ENCODE measurements around the gene NME4.
A peak's percentile ranks its signal among the peaks of the same experiment; 100 is the strongest.
"Not testable (repeated sequence)": the region's sequence is repeated elsewhere in the genome, so short reads cannot be mapped to it uniquely, and the experiment has no call there.

The NME4 gene

DNA sequence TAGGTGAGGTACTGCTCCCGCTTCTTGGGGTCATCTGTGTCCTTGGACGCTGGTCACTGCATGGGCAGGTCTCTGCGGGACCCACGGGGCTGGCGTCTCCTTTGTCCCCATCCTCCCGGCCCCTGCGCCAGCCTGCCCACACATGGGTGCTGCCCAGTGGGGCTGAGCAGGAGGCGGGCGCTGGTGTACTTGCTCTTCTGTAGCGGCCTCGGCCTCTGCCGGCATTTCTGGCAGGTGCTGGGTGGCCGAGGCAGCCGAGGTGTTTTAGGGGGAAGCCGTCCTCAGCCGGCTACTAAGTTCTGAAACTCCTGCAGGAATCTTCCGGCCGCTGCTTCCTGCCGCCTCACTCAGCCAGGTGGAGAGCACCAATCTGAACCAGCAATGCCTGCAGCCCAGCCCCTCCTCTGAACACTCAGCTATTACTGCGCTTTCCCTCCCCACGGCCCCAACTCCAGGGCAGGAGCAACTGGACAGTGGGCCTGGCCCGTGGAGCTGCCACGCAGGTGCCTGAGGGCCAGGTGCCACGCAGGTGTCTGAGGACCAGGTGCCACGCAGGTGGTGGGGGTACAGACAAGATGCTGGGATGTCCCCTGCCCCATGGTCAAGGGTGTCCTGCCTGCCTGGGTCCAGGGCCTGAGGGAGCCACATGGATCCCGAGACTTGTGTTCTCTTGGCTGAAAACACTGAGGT is 14.7 kb downstream of the NME4 start:
- in situ Hi-C loops (cut with HindIII; ENCODE audit: low pct_ligation_motif_present, low pct_unique_long_range_greater_than_20kb, low sequenced_read_pairs): no loop called here
- DNase-seq: no peak

DNA sequence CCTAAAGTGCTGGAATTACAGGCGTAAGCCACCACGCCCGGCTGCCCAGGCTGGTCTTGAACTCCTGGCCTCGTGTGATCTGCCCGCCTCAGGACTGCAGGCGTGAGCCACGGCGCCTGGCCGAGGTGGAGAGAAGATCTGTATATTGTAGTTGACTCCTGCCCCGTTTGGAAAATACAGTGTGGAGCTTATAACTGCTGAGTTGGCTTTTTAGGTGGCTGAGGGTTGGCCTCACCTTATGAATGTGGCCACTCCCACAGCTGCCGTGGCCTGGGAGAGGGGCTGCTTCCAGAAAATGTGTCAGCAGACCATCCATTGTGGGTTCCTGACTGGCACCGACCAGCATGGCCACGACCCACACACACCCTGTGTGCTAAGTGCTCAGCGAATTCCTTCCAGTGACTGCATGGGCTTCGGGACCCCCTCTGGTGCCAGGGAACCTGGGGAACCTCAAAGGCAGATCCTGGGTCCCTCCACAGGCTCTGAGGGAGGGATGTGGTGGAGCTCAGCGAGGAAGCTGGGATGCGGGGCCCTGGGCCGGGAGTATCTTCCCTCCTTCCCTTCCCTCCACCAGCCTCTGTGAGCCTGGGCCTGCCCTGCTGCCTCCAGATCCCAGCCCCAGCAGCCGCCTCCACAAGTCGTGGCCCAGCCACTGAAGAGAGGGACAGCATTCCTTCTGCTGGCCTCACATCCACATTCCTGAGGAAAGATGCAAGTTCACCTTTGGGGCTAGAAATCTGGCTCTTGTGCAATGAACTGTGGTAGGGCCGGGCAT is 17.6 kb downstream of the NME4 start:
- in situ Hi-C loops (cut with HindIII; ENCODE audit: low pct_ligation_motif_present, low pct_unique_long_range_greater_than_20kb, low sequenced_read_pairs): no loop called here

DNA sequence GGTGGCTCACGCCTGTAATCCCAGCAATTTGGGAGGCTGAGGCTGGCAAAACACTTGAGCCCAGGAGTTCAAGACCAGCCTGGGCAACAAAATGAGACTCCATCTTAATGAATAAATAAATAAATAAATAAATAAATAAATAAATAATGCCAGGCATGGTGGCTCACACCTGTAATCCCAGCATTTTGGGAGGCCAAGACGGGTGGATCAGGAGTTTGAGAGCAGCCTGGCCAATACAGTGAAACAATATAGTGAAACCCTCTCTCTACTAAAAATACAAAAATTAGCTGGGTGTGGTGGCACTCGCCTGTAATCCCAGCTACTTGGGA is 18.1 kb downstream of the NME4 start:
- in situ Hi-C loops (cut with HindIII; ENCODE audit: low pct_ligation_motif_present, low pct_unique_long_range_greater_than_20kb, low sequenced_read_pairs); DNase-seq: not testable (repeated sequence)

More for the DNA sequence above, 17.6 kb downstream of the NME4 start:
- DNase-seq: no peak

DNA sequence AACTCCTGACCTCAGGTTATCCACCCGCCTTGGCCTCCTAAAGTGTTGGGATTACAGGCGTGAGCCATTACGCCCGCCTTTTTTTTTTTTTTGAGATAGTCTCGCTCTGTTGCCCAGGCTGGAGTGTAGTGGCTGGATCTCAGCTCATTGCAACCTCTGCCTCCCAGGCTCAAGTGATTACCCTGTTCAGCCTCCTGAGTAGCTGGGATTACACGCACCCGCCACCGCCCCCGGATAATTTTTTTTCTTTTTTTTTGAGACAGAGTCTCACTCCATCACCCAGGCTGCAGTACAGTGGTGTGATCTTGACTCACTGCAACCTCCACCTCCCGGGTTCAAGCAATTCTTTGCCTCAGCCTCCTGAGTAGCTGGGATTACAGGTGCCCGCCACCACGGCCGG is 25.2 kb downstream of the NME4 start:
- in situ Hi-C loops (cut with HindIII; ENCODE audit: low pct_ligation_motif_present, low pct_unique_long_range_greater_than_20kb, low sequenced_read_pairs); DNase-seq: not testable (repeated sequence)

DNA sequence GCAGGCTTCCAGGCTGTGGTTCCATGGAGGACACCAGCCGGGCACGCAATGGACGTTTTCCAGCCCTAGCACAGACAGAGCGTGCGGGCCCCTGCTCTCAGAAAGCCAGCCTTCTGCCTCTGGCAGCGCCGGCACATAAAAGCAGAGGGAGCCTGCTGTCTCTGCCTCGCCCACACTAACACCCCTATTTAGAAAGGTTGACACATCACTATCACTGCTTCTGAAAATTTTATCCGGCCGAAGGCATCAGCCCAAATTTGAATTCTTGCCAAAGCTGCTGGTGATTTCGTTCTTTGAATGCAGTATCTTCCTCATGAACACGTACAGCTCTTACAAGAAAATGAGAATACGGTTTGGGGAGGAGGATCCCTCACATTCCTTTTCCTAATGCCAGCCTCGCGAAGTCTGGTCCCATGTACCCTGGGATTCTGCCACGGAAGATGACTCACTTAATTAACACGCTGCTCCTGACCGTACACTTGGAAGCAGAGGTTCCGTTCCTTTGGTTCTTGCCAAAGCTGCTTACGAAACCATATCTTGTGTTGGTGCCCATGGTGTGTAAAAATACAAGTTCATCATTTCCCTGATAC is 27.1 kb downstream of the NME4 start:
- in situ Hi-C loops (cut with HindIII; ENCODE audit: low pct_ligation_motif_present, low pct_unique_long_range_greater_than_20kb, low sequenced_read_pairs): no loop called here
- peak; percentile 98 for DNase-seq

DNA sequence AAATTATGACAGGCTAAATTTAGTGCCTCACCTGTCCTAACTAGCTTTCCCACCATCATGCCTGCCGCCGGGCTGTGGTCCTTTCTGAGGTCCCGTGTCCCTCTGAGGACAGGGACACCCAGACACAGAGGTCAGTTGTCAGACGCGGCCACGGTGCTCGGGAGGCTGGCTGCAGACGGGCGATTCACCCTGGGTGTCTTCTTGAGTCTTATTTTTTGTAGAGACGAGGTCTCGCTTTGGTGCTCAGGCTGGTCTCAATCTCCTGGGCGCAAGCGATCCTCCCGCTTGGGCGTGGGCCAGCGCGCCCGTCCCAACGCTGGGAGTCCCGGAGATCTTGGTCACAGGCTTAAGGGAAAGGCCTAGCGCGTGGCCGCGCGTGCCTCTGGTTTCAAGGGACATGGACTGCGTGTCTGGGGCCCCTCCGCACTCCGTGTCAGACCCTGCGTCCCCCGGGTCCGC is 27.7 kb downstream of the NME4 start:
- in situ Hi-C loops (cut with HindIII; ENCODE audit: low pct_ligation_motif_present, low pct_unique_long_range_greater_than_20kb, low sequenced_read_pairs): no loop called here
- DNase-seq: peak; percentile 64

DNA sequence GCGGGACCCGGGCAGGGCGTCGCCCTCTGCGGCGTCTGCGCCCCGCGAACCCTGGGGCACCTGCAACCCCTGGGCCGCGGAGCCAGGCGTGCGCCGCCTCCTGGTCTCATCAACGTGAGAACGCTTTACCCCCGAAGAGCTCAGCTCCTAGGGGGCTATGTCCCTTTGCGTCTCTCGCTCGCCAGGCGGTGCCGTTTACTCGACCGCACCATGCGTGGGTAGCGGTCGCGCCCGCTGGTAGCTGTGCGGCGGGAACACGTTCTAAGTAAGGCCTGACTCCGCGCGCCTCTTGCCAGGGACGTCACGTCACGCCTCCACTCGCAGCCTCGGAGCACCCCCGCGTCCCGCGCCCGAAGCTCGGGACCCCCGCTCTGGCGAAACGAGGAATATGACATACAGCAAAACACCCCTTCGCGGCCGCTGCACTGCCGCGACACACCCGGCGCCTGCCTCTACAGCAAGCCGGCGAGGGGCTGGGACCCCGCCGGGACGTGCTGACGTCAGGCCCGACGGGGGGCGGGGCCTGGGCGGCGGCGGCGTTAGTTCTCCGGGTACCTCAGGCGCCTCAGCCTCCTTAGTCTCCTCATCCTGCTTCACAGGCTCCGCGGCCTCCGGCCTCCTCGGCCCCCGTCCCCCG is 28.2 kb downstream of the NME4 start, which contains the start of gene RAB11FIP3:
RAB11FIP3 (plus strand) TSS at position 568 of the 637 bp plus-strand sequence. CDS start 358 bp downstream, outside the sequence.
- peak; percentile 80 for DNase-seq
- in situ Hi-C loops (cut with HindIII; ENCODE audit: low pct_ligation_motif_present, low pct_unique_long_range_greater_than_20kb, low sequenced_read_pairs): no loop called here

DNA sequence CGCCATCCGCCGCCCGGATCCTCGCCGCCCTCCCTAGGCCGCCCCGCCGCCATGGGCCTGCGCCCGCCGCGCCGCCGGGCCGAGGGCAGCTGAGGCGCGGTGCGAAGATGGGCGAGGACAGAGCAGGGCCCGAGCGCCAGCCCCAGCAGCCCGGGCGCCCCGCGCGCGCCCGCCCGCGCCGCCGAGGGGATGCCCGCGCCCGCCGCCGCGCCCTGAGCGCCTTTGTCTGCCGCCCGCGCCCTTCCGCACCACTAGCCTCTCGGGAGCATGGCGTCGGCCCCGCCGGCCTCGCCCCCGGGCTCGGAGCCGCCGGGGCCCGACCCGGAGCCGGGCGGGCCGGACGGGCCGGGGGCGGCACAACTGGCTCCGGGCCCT is 28.7 kb downstream of the NME4 start:
- in situ Hi-C loops (cut with HindIII; ENCODE audit: low pct_ligation_motif_present, low pct_unique_long_range_greater_than_20kb, low sequenced_read_pairs): no loop called here
- no peak for DNase-seq

DNA sequence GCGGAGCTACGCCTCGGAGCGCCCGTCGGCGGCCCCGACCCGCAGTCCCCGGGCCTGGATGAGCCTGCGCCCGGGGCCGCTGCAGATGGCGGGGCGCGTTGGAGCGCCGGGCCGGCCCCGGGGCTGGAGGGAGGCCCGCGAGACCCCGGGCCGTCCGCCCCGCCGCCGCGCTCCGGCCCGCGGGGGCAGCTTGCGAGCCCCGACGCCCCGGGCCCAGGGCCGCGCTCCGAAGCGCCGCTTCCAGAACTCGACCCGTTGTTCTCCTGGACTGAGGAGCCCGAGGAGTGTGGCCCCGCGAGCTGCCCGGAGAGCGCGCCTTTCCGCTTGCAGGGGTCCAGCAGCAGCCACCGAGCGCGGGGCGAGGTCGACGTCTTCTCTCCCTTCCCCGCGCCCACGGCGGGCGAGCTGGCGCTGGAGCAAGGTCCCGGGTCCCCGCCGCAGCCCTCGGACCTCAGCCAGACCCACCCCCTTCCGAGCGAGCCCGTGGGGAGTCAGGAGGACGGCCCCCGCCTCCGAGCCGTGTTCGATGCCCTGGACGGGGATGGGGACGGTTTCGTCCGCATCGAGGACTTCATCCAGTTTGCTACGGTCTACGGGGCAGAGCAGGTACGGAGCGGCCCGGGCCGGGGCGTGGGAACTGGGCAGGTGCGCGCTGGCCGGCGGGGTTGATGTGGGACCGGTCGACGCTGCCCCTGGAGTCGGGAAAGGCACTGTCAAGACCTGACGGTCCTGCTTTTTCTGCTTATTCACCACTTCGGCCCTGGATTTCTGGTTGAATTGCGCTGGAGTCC is 29.3 kb downstream of the NME4 start:
- in situ Hi-C loops (cut with HindIII; ENCODE audit: low pct_ligation_motif_present, low pct_unique_long_range_greater_than_20kb, low sequenced_read_pairs): no loop called here
- DNase-seq: peak; percentile 19

DNA sequence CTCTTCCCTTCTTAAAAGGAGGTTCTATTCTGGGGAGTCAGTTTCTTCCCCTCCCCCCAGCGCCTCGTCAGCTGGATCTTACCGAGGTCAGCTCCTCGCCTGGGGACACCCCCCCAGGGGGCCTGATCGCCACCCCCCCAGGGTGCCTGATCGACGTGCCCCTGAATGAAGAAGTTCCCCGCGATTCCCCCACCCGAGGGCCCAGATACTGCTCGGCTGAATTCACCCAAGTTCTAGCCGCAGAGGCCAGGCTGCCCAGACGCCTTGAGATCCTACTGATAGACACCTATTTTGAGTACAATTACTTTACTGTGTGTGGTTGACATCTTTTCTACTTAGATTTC is 29.9 kb downstream of the NME4 start:
- in situ Hi-C loops (cut with HindIII; ENCODE audit: low pct_ligation_motif_present, low pct_unique_long_range_greater_than_20kb, low sequenced_read_pairs): no loop called here
- no peak for DNase-seq

DNA sequence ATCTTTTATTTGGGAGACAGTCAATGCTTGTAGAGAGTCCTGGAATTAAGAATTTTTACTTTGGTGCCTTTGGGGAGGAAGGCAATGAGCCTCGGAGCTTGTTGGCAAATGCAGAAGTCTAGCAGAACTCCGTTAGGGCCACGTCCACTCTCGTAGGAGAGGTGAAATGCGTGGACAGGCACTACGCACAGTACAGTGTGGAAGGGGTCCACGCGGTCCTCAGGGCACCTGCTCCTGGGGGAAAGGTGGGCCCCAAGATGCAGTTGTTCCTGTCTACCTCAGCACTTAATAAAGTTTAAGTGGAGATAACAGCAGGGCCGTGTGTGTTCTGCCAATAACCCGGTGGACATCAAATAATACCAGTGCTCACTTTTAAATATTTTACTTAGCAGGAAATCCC is 30.3 kb downstream of the NME4 start:
- in situ Hi-C loops (cut with HindIII; ENCODE audit: low pct_ligation_motif_present, low pct_unique_long_range_greater_than_20kb, low sequenced_read_pairs): no loop called here
- no peak for DNase-seq

DNA sequence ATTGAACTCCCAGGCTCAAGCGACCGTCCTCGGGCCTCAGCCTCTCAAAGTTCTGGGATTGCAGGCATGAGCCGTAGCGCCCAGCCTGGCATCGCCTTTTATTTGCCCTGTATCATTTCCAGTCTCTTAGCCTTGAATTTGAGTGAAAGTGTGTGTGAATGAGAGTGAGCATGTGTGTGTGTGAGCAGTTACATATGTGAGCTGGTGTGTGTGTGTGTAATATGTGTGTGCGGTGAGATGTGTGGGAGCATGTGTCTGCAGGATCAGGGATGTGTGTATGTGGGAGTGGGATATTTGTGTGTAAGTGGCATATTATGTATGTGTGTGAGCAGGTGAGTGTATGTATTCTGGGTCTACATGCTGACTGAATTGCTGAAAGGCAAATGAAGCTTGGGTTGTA is 33.9 kb downstream of the NME4 start:
- no peak for DNase-seq
- in situ Hi-C loops (cut with HindIII; ENCODE audit: low pct_ligation_motif_present, low pct_unique_long_range_greater_than_20kb, low sequenced_read_pairs): no loop called here

DNA sequence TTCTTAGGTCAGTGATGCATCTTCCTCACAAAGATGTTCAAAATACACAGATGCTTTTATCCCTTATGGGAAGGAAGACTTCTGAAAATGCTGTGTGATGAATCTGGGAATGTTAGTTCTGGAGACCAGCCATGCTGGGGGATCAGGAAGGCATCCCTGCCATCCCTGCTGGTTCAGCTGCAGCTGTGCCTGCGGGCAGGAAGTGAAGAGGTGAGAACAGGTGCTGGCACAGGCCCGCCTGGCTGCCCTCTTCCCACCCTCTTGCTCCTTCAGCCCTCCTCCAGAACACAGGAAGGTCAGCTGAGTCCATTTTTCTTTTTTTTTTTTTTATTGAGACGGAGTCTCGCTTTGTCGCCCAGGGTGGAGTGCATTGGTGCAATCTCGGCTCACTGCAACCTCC is 43.6 kb downstream of the NME4 start:
- in situ Hi-C loops (cut with HindIII; ENCODE audit: low pct_ligation_motif_present, low pct_unique_long_range_greater_than_20kb, low sequenced_read_pairs): no loop called here
- DNase-seq: no peak

DNA sequence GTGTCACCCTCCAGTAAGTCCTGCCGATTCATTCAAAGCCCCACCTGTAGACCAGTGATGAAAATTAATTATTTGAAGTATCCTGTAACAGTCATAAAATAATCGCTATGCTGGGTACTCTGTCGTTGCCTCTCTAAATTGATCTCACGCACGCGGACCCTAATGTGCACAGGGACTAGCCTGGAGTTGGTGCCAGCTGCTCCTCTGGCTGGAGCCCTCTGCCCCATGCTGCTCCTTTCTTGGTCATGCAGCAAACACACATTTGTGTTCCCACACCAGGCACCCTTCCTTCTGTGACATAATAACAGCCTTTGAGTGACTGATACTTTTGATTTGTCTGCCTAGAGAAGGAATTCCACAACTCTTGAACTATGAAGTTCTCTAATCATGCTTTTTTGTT is 44.4 kb downstream of the NME4 start:
- in situ Hi-C loops (cut with HindIII; ENCODE audit: low pct_ligation_motif_present, low pct_unique_long_range_greater_than_20kb, low sequenced_read_pairs): no loop called here
- DNase-seq: no peak

DNA sequence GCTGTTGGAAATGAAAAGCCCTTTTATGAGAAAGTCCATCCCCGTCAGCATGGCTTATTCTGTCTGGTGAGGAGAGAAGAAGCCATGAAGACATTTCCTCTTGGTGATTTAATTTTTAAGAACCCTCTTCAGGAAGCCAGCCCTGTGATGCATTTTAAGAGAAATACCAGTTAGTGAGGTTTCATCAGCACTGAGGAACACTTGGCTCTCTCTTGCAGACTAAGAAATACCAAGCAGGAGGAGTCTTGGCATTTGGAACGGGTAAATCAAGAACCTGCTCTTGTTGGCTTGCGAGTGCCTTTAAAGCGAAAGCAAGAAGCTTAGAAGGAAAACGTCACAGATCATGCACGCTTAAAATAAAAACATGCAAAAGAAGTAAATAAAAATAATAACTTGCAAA is 46.0 kb downstream of the NME4 start:
- DNase-seq: no peak
- in situ Hi-C loops (cut with HindIII; ENCODE audit: low pct_ligation_motif_present, low pct_unique_long_range_greater_than_20kb, low sequenced_read_pairs): no loop called here

DNA sequence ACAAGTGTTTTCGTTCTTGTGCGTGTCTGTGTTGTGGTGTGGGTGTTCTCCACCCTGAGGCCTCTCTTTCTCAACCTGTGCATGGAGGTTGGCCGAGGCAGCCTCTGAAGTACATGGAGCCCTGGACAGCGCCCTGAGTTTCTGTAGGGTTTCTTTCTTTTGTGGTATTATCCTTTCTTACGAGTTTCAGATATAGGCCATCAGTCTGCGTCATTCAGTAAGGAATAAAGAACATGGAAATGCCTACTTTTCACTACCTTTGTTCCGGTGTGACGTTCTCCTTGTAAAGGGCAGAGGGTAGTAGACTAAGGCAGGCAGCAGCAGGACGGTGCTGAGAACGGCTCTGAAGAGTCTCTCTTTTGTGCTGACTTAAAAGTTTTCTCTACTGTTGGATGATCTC is 47.0 kb downstream of the NME4 start:
- in situ Hi-C loops (cut with HindIII; ENCODE audit: low pct_ligation_motif_present, low pct_unique_long_range_greater_than_20kb, low sequenced_read_pairs): no loop called here
- DNase-seq: no peak

DNA sequence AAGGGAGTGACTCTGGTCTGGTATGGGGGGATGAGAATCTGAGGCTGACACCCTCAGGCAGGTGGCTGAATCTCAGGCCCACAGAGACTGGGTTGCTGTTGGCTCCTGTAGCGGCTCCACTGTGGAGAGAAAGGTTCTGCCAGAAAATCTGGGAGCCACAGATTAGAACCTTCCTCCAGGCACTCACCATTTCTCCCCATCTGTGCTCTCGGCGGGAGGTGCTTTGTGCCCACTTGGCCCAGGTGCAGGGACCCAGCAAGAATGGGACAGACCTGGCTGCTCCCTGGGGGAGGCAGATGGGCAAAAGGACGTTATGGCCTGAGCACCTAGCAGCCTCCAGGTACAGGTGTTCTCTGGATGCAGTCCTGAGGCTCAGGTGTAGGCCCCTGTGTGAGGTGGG is 48.6 kb downstream of the NME4 start:
- no peak for DNase-seq
- in situ Hi-C loops (cut with HindIII; ENCODE audit: low pct_ligation_motif_present, low pct_unique_long_range_greater_than_20kb, low sequenced_read_pairs): no loop called here
